GM21360 (cell line): Measurements from ENCODE around the gene COPB2.
A peak's percentile ranks its signal among the peaks of the same experiment; 100 is the strongest.
"Not testable (repeated sequence)": the region's sequence is repeated elsewhere in the genome, so short reads cannot be mapped to it uniquely, and the experiment has no call there.

Experiments
- ATAC-seq: cut with Tn5 transposase; IDR thresholded peaks from one replicate; pipeline ENCODE4 v1.9.1; 2021; ENCODE audit warnings: mild to moderate bottlenecking, moderate library complexity; ENCODE audit not compliant: unreplicated experiment

Gene COPB2

DNA sequence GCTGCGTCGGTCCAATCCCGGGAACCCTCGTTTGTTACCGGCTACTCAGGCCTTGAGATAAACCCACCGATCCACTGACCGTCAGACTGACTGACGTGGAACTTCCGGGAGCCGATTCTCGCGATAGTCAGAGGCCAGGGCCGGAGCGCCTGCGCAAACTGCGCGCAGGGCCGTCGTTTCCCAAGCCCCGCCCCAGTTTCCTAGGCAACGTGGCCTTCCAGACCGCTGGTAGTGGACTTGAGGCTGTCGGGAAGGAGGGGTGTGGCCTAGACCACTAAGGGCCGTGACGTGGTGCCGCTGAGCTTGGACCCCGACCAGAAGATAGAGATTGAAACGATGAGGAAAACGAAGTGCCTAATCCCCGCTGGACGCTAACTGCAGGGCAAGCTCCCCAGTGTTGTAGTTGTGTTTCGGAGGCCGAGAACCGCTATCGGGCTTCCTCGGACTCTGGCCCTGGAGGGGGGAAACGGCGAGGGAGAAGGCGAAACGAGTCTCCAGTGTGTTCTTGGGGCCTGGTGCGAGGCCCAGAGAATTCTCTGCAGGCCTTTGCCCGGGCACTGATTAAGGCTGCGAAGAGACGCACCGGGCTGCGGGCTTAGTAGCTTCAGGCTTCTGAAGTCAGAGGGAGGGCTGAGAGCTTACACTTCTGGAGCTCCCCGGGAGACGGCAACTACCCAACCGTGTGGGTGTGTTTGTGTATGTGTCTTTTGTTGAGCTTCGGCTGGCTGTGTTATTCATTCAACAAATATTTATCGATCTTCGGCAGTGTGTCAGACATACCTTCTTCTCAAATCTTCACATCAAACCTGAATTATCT, at the start of gene COPB2:
Gene COPB2 (minus strand): TSS at position 96 of the 817 bp plus-strand sequence. CDS start 97 bp downstream, outside the sequence.
- peak; percentile 98 for ATAC-seq

DNA sequence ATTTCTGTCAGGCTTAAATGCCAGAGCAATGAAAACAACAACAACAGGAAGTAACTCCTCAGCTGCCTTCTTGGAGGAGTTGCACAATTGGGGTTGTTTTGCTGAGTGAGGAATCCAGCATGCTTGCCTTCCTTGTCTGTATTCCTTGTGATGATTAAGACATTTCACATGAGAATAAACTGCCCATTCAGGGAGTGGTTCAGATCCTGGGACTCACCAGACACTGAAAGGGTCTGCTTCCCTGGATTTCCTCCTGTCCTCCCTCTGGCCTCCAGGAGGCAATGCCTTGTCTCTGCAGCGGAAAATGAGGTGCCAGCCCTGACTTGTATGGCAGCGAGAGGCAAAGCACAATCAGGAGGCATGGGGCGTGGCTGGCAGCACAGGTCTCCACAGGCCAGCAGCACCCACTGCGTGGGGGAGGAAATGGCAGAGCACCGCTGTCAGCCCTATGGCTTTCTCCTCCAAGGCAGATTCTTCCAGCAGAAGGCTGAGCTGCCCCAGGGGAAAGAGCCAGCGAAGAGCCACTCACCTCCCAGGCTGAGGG, 45.4 kb upstream of the COPB2 start:
- no peak for ATAC-seq

DNA sequence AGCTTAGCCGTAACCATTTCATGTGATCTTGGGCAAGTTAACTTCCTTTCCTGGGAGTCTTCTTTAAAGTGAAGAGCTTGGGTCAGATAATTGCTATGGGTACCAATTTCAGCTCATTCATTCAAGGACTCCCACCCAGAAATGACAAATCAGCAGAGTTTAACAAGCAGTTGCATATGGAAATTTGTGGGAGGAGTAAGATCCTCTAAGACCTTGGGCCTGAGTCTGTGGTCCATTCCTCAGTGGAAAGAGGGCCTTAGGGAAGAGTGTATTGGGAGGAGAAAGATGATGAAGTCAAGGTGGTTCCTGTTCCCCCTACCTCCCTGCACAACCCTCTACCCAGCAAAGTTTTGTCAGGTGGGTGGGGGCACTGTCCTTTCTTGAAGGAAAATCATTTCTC, 44.8 kb upstream of the COPB2 start:
- no peak for ATAC-seq

DNA sequence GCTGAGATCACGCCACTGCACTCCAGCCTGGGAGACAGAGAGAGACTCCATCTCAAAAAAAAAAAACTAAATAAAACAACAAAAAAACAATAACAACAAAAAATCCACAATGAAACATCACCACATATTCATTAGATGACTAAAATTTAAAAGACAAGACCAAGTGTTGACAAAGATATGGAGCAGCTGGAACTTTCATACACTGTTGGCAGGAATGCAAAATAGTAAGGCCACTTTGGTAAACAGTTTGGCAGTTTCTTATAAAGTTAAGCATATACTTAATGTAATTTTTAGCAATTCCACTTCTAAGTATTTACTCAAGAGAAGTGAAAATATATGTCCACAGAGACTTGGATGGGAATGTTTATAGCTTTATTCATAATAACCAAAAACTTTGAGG, 43.6 kb upstream of the COPB2 start:
- no peak for ATAC-seq

DNA sequence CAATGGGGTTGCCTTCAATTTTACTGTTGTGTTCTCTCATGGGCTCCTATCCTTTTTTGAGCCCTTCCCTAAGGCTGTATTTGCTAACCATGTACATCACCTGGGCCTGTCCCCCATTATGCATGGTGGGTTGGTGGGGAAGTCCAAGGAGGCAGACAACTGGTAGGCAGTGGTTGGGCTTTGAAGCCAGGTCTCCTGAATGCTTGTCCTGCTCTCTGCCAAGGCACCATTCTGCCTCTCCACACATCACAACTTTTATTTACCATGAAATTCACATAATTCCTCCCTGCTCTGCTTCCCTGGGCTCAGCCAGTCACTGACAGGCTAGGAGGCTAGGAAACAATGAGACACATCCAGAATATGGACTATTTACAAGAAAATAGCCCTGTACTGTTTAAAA, 41.0 kb upstream of the COPB2 start:
- no peak for ATAC-seq

DNA sequence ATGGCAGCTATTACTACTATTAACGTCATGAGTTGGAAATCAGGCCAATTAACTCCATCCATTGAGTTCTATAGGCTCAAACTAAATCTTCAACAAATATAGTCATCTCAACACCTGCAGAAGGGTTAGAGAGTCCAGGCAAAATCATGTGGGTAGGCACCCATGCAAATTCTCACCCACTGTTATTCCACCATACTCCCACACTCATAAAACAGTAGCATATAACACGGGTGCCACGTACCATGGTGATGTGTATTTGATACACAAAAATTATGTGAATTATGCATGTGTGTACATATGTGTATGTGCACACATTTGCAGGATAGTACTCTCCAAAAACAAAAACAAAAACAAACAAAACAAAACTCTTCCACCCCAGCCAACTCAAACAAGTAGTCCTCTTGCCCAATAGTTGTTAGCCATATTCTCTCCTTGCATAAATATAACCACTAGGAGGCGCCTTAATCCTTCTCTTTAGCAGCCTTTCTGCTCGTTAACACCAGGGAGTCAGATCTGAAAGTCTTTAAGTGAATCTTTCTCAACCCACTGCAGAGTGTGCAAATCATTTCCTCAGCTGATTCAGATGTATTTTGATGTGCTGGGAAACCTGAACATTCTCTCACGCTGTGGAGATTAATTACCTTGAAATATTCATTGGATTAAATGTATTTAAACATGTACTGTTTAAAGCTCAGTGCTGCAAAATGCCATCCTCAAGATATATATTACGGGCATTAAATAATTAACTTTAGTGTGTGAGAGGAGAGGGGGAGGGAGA, 38.0 kb upstream of the COPB2 start:
- peak; percentile 68 for ATAC-seq

DNA sequence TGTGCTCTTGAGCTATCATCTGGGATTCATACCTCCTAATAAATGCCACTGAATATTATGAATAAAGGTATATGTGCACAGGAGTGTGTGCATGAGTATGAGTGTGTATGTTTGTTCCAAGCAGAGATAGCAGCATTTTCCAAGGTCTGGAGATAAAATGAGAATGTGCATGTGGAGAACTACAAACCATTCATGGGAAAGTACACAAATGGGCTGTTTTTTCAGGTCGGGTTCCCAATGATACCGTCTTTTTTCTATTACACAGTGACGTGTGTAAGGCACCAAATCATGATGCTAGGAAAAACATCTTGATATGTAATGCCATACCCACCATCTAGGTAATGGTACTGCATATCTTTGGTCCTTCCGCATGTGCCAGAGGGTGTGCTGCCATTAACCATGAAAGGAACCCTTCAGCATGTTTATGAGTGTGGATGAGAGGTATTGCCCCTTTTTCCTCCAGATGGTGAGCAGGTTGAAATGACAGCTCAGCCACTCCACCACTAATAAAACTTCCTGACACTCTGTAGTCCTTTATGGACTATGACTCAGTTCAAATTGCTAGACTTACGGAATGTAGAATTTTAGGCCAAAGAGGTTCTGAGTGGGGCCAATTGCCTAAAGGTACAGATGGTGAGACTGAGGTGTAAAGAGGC, 36.4 kb upstream of the COPB2 start:
- ATAC-seq = no peak

DNA sequence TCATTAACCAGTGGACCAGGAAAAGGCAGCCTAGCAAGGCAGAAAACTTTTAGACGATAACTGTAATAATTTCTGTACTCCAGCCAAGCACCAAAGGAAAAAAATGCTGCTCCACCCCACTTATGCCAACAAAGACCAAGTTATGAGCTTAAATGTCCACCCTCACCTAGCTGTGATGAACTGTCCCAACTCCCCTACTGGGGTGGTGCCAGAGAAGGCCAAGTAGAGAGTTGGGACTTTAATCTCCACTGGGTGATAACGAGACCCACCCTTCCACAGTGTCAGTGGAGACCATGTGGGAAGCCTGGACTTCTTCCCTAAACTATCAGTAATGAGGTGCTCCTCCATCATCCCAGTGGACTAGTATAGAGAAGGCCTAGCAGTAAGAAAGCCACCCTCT, 33.8 kb upstream of the COPB2 start:
- no peak for ATAC-seq

DNA sequence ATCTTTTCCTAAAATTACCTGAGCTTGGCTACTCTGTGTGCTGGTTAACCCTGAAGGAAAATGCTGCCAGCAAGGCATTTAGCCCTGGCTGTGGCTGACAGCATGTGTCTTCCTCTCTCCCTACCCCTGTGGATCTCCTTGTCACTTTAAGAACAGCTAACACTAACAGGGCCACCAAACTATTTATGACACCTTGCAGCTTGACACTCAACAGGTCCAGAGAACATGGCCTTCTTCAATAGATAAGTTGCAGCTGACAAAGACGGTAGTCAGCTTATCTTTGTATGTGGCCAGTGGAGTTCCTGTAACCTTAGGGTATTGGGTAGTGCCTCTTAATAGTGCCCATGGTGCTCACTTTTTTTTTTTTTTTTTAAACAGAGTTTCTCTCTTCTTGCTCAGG, 32.0 kb upstream of the COPB2 start:
- no peak for ATAC-seq

DNA sequence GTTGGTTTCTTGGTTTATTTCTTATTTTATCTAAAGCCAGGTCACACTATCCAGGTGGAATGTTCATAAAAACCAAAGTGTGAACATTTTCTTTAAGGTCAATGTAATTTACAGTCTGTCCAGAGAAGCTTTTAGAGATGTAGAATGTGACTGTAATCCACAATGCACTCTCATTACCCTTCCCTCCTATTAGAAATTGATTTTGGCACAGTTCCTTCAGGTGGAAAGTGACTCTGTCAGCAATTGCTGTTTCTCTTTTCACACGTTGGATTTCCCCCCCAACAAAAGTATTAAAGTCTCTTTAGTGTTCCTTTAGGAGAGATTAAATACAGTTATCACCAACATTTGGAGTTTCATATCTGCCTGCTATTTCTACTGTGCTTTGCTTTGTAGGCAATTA, 31.6 kb upstream of the COPB2 start:
- ATAC-seq = no peak

DNA sequence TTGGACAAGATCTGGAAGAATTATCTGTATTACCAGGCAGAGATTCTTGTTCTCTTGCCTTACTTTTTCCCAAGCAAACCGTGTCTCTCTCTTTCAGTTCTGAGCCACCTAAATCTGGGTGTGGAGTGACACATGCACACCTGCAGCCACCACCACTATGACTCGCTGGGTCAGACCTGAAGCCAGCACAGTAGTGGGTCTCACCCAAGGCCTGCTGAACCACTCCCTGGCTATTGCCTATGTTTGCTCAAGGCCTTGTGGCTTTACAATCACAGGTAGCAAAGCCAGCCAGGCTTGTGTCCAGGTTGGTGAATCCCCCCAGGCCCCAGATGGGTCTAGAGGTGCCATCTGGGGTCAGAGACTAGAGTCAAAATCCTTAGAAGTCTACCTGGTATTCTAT, 28.7 kb upstream of the COPB2 start:
- ATAC-seq = no peak

DNA sequence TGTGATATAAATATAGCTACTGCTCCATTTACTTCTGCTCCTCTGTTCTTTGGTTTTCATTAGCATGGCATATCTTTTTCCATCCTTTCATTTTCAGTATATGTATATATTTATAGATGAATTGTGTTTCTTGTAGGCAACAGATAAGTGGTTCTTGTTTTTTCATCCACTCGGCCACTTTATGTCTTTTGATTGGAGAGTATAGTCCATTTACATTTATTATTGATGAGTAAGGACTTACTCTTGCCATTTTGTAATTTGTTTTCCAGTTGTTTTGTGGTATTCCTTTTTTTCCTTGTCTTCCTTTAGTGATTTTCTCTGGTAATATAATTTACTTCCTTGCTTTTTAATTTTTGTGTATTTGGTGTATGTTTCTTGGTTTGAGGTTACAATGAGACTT, 26.8 kb upstream of the COPB2 start:
- no peak for ATAC-seq

DNA sequence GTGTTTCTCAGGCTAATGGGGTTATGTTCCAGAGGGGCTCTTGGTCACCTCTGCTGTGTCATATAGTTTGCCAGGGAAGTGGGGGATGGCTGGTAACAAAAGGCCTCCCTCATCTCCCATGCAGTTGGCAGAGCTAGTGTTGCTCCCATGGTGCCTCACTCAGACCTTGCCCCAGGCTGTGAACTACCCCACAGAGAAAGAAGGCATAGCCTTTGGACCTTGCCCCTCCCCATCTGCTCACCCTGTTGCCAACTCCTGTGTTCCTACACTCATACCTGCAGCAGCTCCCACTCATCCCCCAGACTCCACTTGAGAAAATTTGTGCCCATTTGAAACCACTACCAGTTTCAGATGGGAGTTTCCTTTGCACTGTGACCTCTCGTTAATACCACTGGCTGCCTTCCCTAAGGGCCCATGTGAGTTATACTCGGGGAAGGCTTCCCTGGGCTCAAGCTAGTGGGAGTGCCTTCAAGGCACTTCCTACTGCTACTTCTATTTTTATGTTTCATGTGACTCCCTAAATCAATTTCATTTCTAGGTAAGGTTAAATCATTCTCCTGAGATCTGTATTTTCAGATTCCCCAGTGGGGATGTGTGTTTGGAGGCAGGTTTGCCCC, 25.3 kb upstream of the COPB2 start:
- no peak for ATAC-seq

DNA sequence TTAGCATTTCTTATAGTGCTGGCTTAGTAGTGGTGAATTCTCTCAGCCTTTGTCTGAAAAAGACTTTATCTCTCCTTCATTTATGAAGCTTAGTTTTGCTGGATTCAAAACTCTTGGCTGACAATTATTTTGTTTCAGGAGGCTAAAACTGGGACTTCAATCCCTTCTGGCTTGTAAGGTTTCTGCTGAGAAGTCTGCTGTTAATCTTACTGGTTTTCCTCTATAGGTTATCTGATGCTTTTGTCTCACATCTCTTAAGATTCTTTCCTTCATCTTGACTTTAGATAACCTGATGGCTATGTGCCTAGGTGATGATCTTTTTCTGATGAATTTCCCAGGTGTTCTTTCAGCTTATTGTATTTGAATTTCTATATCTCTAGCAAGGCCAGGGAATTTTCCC, 23.4 kb upstream of the COPB2 start:
- not testable (repeated sequence) for ATAC-seq

DNA sequence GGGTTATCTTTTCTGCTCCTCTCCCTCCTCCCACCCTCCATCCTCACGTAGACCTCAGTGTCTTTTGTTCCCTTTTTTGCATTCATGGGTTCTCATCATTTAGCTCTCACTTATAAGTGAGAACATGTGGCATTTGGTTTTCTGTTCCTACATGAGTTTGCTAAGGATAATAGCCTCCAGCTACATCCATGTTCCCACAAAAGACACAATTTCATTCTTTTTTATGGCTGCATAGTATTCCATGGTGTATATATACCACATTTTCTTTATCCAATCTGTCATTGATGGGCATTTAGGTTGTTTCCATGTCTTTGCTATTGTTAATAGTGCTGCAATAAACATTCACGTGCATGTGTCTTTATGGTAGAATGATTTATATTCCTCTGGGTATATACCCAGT, 11.7 kb upstream of the COPB2 start:
- not testable (repeated sequence) for ATAC-seq

DNA sequence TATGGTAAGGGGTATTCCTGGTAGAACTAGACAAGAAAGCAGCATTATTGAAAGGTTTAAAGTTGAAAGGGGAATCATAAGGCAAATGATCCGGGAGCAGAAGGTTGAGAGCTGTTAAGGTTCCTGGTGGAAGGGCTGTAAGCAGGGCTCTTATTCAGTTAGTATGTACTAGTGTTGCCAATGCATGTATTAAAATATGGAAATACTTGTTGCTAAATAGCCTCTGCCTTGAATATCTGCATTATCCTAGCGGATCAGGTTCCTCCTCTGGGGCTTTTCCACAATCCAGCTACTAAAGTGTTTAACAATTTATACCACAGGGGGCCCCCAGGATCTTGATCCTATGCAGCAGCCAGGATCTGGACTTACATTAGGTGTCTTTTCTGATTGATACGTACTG, 7.3 kb upstream of the COPB2 start:
- ATAC-seq = no peak

DNA sequence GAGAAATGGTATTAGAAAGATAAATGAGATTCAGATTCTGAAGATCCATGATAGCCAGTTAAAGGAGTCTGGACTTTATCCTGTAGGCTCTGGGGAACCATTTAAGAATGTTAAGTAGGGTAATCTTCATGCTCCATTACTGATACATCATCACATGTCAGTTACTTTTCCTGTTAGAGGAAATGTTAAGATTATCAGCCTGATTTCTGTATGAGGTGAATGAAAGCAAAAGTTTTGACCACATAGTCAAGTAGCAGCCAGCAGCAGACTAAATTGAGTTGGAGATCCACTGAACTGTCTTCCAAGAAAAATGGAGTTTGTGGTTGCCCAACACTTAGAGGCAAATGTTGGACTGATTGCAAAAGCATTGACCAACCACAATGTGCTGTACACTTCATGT, 4.7 kb upstream of the COPB2 start:
- ATAC-seq = no peak

DNA sequence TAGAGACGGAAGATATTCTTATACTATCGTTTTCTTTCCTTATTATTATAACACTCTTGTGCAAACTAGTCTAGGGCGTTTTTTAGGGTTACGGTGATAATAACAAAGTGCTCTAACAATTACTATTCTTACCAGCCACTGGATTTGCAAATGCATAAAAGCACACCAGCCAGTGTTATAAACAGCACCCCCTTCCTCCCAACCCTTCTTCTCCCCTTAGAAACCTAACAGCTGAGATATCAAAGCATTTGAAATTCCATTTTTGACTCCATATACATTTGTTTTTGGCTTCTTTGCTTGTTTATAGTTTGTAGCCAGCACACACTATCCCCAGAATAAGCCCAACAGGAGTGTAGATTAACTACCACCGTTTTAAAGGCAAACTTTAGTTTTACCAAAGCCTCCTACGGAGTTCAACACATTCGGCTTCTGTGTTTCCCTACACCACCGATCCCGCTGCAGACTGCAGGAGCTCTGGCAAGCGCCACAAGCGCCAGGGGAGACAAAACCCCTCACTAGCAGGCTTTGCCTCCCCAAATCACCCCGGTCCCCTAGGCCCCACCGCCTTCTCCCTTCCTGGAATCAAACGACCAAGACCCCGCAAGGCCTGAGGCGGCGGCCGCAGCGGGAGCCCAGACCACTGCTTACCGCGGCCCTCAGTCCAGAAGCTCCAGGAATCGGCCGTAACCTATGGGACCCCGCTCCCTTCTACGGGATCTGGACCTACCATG, 461 bp downstream of the COPB2 start:
- peak; percentile 2 for ATAC-seq

DNA sequence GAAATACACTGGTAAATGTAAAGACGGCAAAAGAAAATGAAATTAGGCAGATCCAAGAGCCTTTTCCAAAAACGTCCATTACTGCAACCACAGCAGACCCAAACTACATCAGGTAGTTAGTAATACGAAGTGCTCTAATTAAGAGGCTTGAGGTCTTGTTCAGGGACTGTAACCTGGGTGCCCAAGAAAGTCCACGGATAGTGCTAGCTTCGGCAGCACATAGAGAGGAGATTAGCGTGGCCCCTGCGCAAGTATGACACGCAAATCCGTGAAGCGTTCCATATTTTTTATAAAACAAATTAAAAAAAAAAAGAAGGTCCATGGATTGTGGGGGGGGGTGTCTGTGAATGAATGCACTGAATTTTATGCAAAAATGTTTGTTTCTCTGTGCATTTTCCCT, 1.4 kb downstream of the COPB2 start:
- ATAC-seq = no peak

DNA sequence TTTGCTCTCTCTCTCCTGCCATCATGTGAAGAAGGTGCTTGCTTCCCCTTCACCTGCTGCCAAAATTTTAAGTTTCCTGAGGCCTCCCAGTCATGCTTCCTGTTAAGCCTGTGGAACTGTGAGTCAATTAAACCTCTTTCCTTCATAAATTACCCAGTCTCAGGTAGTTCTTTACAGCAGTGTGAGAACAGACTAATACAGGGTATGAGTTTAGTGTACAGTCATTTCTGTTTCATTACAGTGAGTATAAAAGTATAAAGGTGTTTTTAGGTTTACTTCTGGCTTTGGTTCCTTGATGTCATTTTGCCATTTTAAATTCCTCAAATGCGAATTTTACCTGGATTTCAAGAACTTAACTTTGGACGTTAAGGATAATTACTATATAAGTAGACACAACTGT, 7.2 kb downstream of the COPB2 start:
- not testable (repeated sequence) for ATAC-seq
